ENCODE measurements around the gene DDX56. TPM values are rescaled to one million over a fixed set of nuclear protein-coding genes. Genes with fewer than 3 reads are reported as not detected.

DDX56 gene
- polyA plus RNA-seq, 1 donor (not counting 4 experiments of a cell fraction or from before 2014, with no cell fraction given): 79.9 TPM

- Histone ChIP-seq H3K27ac (ENCODE audit: control insufficient read depth, insufficient read depth, low read length) (no peak overlapping the region), H3K4me1 (ENCODE audit: control insufficient read depth, extremely low read depth, insufficient read depth, low read length) (no peaks in the 10 kb centered on the region), H2AFZ (ENCODE audit: control insufficient read depth, low read length) (no peak overlapping the region), H3K9ac (ENCODE audit: control insufficient read depth, extremely low read depth, insufficient read depth, low read length) (no peak overlapping the region), H3K27me3 (ENCODE audit: control insufficient read depth, extremely low read depth, insufficient read depth, low read length) (no peaks in the 10 kb centered on the region), H3K79me2 (ENCODE audit: control insufficient read depth, insufficient read depth, low read length) (no peaks in the 10 kb centered on the region), H3K9me3 (ENCODE audit: control insufficient read depth, low read depth, low read length) (no peaks in the 10 kb centered on the region), H3K4me2 (ENCODE audit: control insufficient read depth, extremely low read depth, insufficient read depth, low read depth, low read length) (no peak overlapping the region), H3K36me3 (ENCODE audit: control insufficient read depth in 2 of 2, extremely low read depth in 1 of 2, insufficient read depth in 2 of 2, low read length in 2 of 2) (no peaks in the 10 kb centered on the region), H4K20me1 (ENCODE audit: control insufficient read depth, extremely low read depth, insufficient read depth, low read length) (no peaks in the 10 kb centered on the region), H3K9me1 (ENCODE audit: control insufficient read depth, extremely low read depth, insufficient read depth, low read length) (no peaks in the 10 kb centered on the region), H3K4me3 (ENCODE audit: control insufficient read depth in 2 of 3, extremely low read depth in 1 of 3, insufficient read depth in 2 of 3, low read depth in 1 of 3, low read length in 3 of 3) (no peak overlapping the region)
- dilution Hi-C loops (cut with MboI; ENCODE audit: extremely low pct_ligation_motif_present, low sequenced_read_pairs): no loop called here
- no peak for TF ChIP-seq CTCF (optimal IDR thresholded peaks at IDR 0.05 in 1 of 3, IDR thresholded peaks at IDR 0.05 in 1 of 3, conservative IDR thresholded peaks at IDR 0.05 in 1 of 3; ENCODE audit: extremely low read depth in 1 of 3, insufficient read depth in 2 of 3, low read length in 3 of 3)
- no peak for TF ChIP-seq EZH2 (IDR thresholded peaks at IDR 0.05; ENCODE audit: low read length)
- FAIRE-seq (no peak), DNase-seq (ENCODE audit: low read depth, low spot score) (no peak)
Observed at GRCh38 chr7:44521347-44522095, 52.2 kb downstream of the DDX56 start.

- Histone ChIP-seq H3K9ac (ENCODE audit: control insufficient read depth, extremely low read depth, insufficient read depth, low read length) (no peak overlapping the region), H3K4me3 (ENCODE audit: control insufficient read depth in 2 of 3, extremely low read depth in 1 of 3, insufficient read depth in 2 of 3, low read depth in 1 of 3, low read length in 3 of 3) (no peak overlapping the region), H3K4me1 (ENCODE audit: control insufficient read depth, extremely low read depth, insufficient read depth, low read length) (peaks cover 4% of the 10 kb centered on the region), H3K4me2 (ENCODE audit: control insufficient read depth, extremely low read depth, insufficient read depth, low read depth, low read length) (no peak overlapping the region), H3K79me2 (ENCODE audit: control insufficient read depth, insufficient read depth, low read length) (no peaks in the 10 kb centered on the region), H2AFZ (ENCODE audit: control insufficient read depth, low read length) (no peak overlapping the region), H3K27ac (ENCODE audit: control insufficient read depth, insufficient read depth, low read length) (no peak overlapping the region), H3K9me3 (ENCODE audit: control insufficient read depth, low read depth, low read length) (no peaks in the 10 kb centered on the region), H3K9me1 (ENCODE audit: control insufficient read depth, extremely low read depth, insufficient read depth, low read length) (no peaks in the 10 kb centered on the region), H3K36me3 (ENCODE audit: control insufficient read depth in 2 of 2, extremely low read depth in 1 of 2, insufficient read depth in 2 of 2, low read length in 2 of 2) (no peaks in the 10 kb centered on the region), H4K20me1 (ENCODE audit: control insufficient read depth, extremely low read depth, insufficient read depth, low read length) (no peaks in the 10 kb centered on the region), H3K27me3 (ENCODE audit: control insufficient read depth, extremely low read depth, insufficient read depth, low read length) (no peaks in the 10 kb centered on the region)
- no peak for DNase-seq (ENCODE audit: low read depth, low spot score)
- no peak for FAIRE-seq
- dilution Hi-C loops (cut with MboI; ENCODE audit: extremely low pct_ligation_motif_present, low sequenced_read_pairs): no loop called here
- TF ChIP-seq EZH2 (IDR thresholded peaks at IDR 0.05; ENCODE audit: low read length) (no peak), CTCF (optimal IDR thresholded peaks at IDR 0.05 in 1 of 3, IDR thresholded peaks at IDR 0.05 in 1 of 3, conservative IDR thresholded peaks at IDR 0.05 in 1 of 3; ENCODE audit: extremely low read depth in 1 of 3, insufficient read depth in 2 of 3, low read length in 3 of 3) (no peak)
Observed at GRCh38 chr7:44520574-44520973, 53.1 kb downstream of the DDX56 start.
